ENCODE measurements around the gene P2RX4.
"Not testable (repeated sequence)": the region's sequence is repeated elsewhere in the genome, so short reads cannot be mapped to it uniquely, and the experiment has no call there.

P2RX4 gene

GRCh38 chr12:121209624-121210572 lies at the start of gene P2RX4:
Gene P2RX4 (plus strand): TSS chr12:121210129. CDS start chr12:121210165, 36 bp downstream.
- DNase-seq (ENCODE audit: low read depth in 2 of 2): peak; percentile 67 to 68

GRCh38 chr12:121162384-121162783 lies 47.5 kb upstream of the P2RX4 start:
- no peak for DNase-seq (ENCODE audit: low read depth in 2 of 2)

- DNase-seq (ENCODE audit: low read depth in 2 of 2): no peak
Observed at GRCh38 chr12:121162985-121163384, 46.9 kb upstream of the P2RX4 start.

GRCh38 chr12:121164839-121165238 lies 45.1 kb upstream of the P2RX4 start:
- not testable (repeated sequence) for DNase-seq (ENCODE audit: low read depth in 2 of 2)

- no peak for DNase-seq (ENCODE audit: low read depth in 2 of 2)
Observed at GRCh38 chr12:121165316-121165715, 44.6 kb upstream of the P2RX4 start.

- no peak for DNase-seq (ENCODE audit: low read depth in 2 of 2)
Observed at GRCh38 chr12:121166356-121166755, 43.6 kb upstream of the P2RX4 start.

- DNase-seq (ENCODE audit: low read depth in 2 of 2): no peak
Observed at GRCh38 chr12:121167232-121167820, 42.6 kb upstream of the P2RX4 start.

GRCh38 chr12:121167951-121168350 lies 42.0 kb upstream of the P2RX4 start:
- DNase-seq (ENCODE audit: low read depth in 2 of 2): no peak

GRCh38 chr12:121170151-121170550 lies 39.8 kb upstream of the P2RX4 start:
- no peak for DNase-seq (ENCODE audit: low read depth in 2 of 2)

GRCh38 chr12:121170611-121171260 lies 39.2 kb upstream of the P2RX4 start:
- DNase-seq (ENCODE audit: low read depth in 2 of 2): no peak

GRCh38 chr12:121172145-121172544 lies 37.8 kb upstream of the P2RX4 start:
- DNase-seq (ENCODE audit: low read depth in 2 of 2): no peak

GRCh38 chr12:121175383-121176119 lies 34.4 kb upstream of the P2RX4 start:
- DNase-seq (ENCODE audit: low read depth in 2 of 2): no peak

- DNase-seq (ENCODE audit: low read depth in 2 of 2): no peak
Observed at GRCh38 chr12:121176826-121177529, 33.0 kb upstream of the P2RX4 start.

GRCh38 chr12:121181181-121181580 lies 28.7 kb upstream of the P2RX4 start:
- DNase-seq (ENCODE audit: low read depth in 2 of 2): no peak

GRCh38 chr12:121182222-121182893 lies 27.6 kb upstream of the P2RX4 start:
- no peak for DNase-seq (ENCODE audit: low read depth in 2 of 2)

GRCh38 chr12:121184425-121184824 lies 25.5 kb upstream of the P2RX4 start:
- DNase-seq (ENCODE audit: low read depth in 2 of 2): no peak

GRCh38 chr12:121184984-121185889 lies 24.7 kb upstream of the P2RX4 start:
- DNase-seq (ENCODE audit: low read depth in 2 of 2): no peak

GRCh38 chr12:121186826-121187225 lies 23.1 kb upstream of the P2RX4 start:
- DNase-seq (ENCODE audit: low read depth in 2 of 2): no peak

- no peak for DNase-seq (ENCODE audit: low read depth in 2 of 2)
Observed at GRCh38 chr12:121187501-121187900, 22.4 kb upstream of the P2RX4 start.

GRCh38 chr12:121188227-121188626 lies 21.7 kb upstream of the P2RX4 start:
- DNase-seq (ENCODE audit: low read depth in 2 of 2): no peak

Measured in activated CD8-positive, alpha-beta memory T cell treated with anti-CD3 and anti-CD28 coated beads for 4 hours (primary cell).